Dermis microvascular lymphatic vessel endothelial cell (primary cell): ENCODE data around the gene GAPDHS. TPM values are rescaled to one million over a fixed set of nuclear protein-coding genes. Genes with fewer than 3 reads are reported as not detected.

Source experiments
- DNase-seq, 2 donors: peaks; one replicate each; pipeline versions ENCODE4 v3.0.0 to v3.0.0-alpha.2; 2010; ENCODE audit warnings: low read depth in 2 of 2
- total RNA-seq: library from RNA; depleted of rRNA; stranded (reverse); fragments of >200 nt; gene quantifications from 2 replicates; pipeline ENCODE4 v1.2.1, GENCODE V29; 2014

Gene GAPDHS
- total RNA-seq, 1 donor from 2014 or later: not detected

GRCh38 chr19:35539314-35539713 lies 6.1 kb downstream of the GAPDHS start:
- DNase-seq: no peak

GRCh38 chr19:35539850-35540249 lies 6.6 kb downstream of the GAPDHS start:
- no peak for DNase-seq

DNA sequence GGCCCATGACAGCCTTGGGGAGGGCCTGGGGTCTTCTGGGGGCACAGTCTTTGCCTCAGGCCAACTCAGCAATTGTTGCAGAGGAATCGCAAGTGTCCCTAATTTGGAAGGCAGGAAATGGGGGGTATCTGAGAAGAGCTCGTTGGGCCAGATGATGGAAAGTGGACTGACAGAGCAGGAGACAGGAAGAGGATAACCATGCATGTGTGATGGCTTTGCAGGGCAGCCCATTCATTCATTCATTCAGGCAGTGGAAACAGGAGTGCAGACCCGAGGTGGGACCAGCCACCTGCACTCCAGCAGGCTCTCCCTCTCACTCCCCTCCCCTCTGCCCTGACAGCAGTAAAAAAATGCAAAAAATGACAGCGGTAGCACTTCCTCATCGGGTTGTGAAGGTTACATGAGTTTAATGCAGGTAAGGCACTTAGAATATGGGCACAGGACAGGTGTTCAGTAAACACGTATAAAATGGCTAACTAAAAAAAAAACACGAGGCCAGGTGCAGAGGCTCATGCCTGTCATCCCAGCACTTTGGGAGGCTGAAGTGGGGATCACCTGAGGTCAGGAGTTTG lies 7.2 kb downstream of the GAPDHS start:
- no peak for DNase-seq

DNA sequence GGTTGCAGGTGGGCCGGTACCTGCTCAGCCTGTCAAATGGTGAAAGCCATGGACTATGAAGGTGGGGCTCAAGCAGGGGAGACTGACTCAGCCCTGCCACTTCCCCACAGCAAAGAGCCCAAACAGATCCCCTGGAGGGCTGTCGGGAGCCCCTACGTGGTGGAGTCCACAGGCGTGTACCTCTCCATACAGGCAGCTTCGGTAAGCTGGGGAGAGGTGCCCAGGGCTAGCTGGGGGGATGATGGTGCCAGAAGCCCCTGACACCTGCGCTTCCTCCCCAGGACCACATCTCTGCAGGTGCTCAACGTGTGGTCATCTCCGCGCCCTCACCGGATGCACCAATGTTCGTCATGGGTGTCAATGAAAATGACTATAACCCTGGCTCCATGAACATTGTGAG lies 9.0 kb downstream of the GAPDHS start:
- DNase-seq: no peak

DNA sequence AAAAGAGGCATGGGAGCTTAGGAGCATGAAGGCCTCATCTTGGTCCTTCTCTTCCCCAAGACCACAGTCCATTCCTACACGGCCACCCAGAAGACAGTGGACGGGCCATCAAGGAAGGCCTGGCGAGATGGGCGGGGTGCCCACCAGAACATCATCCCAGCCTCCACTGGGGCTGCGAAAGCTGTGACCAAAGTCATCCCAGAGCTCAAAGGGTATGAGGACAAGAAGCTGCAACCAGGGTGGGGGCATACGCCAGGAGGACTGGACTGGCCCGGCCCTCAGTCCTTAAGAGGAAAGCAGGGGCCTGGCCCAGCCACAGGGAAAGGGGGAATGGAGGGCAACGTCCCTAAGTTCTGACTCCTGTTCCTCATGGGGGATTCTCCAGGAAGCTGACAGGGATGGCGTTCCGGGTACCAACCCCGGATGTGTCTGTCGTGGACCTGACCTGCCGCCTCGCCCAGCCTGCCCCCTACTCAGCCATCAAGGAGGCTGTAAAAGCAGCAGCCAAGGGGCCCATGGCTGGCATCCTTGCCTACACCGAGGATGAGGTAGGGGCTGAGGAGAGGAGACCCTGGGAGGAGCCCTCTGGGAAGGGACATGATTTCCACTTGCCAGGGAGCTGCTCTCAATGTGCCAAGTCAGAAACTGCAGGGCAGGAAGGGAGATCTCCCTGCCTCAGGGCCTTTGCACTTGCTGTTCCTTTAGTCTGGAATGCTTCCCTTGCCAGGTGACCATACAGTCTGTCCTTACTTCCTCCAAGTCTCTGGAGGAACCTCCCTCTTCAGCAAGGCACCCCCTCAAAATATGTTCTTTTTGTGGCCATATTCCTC lies 10.2 kb downstream of the GAPDHS start:
- no peak for DNase-seq

- DNase-seq: no peak
Observed at GRCh38 chr19:35544110-35544802, 11.0 kb downstream of the GAPDHS start.

GRCh38 chr19:35545001-35545854 lies 12.0 kb downstream of the GAPDHS start, which contains the start of gene TMEM147:
TMEM147 (plus strand) TSS chr19:35545626; CDS start chr19:35545740, 114 bp downstream.
- DNase-seq: peak; percentile 63 to 90

DNA sequence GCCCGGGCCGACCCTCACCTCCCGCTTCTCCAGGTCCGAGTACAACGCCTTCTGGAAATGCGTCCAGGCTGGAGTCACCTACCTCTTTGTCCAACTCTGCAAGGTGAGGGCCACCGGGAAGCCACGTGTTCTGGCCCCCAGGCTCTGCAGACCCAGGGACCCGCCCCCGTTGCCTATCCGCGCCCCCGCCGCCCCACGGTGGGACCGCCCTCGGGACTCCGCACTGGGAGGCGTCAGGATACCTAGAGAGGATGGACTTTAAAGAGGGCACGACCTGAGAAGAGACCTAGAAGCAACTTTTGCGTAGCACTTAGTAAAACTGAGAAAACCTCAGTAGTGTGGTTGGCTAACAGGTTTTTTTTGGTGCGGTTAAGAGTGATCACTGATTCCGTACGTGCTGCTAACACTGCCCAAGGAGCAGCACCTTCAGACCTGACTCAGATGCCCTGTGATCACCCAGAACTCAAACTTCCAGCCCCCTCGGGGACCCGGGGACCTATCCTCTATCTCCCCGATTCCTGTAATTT lies 12.7 kb downstream of the GAPDHS start:
- DNase-seq: peak in 1 of 2 donors; percentile 50

- DNase-seq: no peak
Observed at GRCh38 chr19:35546532-35546931, 13.3 kb downstream of the GAPDHS start.

DNA sequence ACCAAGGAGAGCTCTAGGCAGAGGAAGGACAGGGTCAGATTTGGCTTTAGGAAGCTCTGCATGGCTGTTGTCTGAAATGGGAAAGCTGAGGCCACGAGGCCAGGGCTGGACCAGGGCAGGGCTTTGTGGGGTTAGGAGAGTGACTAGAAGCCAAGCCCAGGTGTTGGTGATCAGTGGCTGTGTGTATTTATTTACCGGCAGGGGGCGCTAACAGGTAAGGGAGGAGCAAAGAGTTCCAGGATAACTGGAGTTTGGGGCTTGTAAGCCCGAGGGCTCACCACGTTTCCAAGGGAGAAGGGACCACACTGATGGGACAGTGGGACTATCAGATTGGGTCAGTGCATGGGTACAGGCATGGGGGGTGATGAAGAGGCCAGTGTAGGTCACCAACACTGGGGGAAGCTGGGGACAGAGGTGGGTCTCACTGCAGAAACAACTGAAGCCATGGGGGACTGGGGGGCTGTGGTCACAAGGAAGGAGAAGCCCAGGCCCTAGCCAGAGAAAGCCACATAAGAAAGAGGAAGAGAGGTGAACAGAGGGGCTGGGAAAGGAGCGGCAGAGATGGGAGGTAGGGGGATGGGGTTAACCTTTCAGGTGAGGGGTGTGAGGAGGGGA lies 16.0 kb downstream of the GAPDHS start:
- peak; percentile 36 to 76 for DNase-seq

DNA sequence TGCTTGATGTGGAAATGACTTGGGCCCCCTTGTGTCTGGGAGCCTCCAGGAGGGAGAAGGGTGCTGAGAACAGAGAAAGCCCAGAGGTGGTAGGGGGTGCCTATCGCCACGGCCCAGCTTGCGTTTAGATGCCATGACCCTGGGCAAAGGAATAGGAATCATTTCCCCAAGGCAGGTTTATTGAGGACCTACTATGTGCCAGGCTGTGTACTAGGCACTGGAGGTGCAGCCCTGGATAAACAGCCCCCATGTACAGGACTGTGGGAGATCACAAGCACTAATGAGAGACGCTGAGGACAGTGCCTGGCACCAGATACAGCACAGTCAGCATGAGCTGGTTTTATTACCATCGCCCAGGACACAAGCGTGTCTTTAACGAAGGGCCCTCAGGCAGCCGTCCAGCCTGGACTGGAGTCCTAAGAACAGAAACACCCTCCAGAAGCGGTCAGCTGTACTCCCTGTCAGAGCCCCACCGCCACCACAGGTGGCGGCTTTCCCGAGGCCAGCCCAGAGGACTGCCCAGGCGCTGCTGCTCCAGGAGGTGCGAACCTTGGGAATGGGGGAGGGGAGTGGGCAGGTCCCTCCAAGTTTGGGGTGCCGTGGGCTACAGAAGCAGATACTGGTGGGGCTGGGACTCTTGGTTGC lies 16.7 kb downstream of the GAPDHS start:
- no peak for DNase-seq

DNA sequence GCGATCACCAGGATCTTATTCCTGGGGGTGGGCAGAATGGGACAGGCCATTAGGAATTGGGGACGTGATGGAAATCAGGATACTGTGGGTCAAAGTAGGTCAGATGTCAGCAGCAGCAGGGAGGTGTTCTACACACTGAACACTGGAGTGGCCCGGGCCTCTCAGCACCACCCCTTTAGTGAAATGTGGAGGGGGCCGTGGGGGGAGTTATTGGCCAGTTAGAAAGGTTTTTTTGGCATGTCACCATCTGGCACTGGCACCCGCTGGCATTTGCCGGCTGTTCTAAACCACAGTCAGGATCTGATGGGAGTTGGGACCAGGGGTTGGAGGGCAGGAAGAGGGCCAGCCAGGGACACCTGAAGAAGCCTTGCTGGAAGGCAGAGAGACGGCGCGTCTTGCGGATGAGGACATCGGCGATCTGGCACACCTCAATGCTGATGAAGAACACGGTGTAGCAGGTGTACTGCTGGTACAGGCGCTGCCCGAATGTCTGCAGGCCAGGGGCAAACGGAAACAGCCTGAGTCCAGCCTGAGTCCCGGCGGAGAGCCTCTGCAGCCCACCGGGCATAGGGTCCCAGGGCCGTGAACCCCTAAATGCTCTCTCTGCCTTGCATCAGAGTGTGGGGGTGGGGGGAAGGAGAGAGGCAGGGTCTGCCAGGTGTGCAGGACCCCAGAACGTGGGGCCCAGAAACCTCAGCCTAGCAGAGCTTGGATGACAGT lies 18.0 kb downstream of the GAPDHS start:
- DNase-seq: no peak

DNA sequence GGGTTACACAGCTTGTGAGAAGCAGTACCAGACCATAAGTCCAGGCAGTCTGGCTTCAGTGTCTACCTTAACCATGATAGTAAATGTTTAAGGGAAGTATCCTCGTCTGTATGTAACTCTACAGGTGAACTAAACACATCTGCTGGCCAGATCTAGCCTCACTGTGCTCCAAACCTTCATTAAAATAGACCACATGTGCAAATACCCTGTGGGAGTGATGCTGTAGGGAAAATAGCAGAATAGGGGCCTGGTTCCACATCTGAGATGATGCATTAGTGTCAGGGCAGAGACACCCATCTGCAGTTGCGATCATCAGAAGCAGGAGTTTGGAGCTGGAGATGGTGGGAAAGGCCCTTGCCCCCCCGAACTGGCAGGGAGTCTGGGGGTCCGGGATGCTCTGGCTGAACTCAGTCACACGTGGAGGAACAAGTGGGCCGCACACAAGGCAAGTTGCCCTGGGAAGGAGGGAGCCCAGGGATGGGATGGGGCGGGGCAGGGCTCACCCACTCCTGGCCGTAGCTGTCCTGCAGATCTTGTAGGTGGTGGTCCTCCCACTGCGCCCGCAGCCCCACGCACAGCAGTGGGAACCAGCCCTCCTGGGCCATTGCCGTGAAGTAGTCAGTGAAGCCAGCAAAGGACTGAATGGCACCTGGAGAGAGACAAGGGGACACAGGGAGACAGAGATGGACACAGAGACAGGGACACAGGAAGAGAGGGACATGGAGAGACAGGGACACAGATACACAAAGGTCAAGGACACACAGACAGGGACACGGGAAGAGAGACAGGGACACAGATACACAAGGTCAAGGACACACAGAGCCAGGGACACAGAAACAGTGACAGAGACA lies 19.5 kb downstream of the GAPDHS start:
- no peak for DNase-seq

DNA sequence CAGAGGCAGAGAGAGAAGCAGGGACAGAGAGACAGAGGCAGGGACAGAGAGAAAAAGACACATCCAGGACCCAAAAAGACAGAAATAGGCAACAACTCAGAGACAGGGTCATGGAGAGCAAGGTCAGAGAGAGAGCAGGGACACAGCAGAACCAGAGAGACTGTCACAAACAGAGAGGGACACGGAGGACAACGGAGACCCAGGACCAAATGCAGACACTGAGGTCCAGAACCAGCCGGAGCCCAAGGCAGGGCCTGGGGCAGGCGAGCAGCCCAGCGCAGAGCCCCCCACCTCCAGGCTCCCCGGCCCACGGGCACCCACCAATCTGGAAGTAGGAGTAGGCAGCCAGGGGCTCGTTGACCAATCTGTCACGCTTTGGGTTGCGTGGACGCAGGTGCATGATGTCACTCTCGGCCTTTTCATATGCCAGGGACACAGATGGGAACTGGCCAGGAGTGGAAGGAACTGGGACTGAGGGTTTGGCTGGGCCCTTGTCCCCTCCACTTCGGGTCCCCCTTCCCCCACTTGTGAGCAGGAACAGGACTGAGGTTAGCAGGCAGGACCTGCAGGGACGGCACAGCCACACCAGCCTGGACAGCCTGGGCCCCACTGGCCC lies 20.2 kb downstream of the GAPDHS start:
- no peak for DNase-seq

- DNase-seq: no peak
Observed at GRCh38 chr19:35554076-35554475, 20.8 kb downstream of the GAPDHS start.

GRCh38 chr19:35555301-35556005 lies 22.2 kb downstream of the GAPDHS start:
- DNase-seq: peak in 1 of 2 donors; percentile 40

GRCh38 chr19:35556025-35556590 lies 22.9 kb downstream of the GAPDHS start:
- DNase-seq: no peak
